Brain microvascular endothelial cell (primary cell): ENCODE data around the gene MLPH.
A peak's percentile ranks its signal among the peaks of the same experiment; 100 is the strongest.

Experiments
- DNase-seq: peaks from one replicate; pipeline ENCODE4 v3.0.0-alpha.2; 2020
- H3K27ac ChIP-seq: fragments of 250-450 bp; sonication (Bioruptor Pico); 2 replicates; pipeline ENCODE4 v1.5.1; 2020; ENCODE audit warnings: mild to moderate bottlenecking, moderate library complexity
- H3K27me3 ChIP-seq: fragments of 250-450 bp; sonication (Bioruptor Pico); replicated peaks from 2 replicates; pipeline ENCODE4 v1.5.1; 2020; ENCODE audit warnings: mild to moderate bottlenecking
- H3K36me3 ChIP-seq: fragments of 250-450 bp; sonication (Bioruptor Pico); replicated peaks from 2 replicates; pipeline ENCODE4 v1.5.1; 2020; ENCODE audit warnings: mild to moderate bottlenecking
- H3K4me3 ChIP-seq: 2 replicates; pipeline ENCODE4 v1.5.1; 2011; ENCODE audit warnings: low read depth, mild to moderate bottlenecking, control low read depth, low read length, moderate library complexity
- in situ Hi-C: cut with HindIII; loops from 2 replicates; pipeline ENCODE4 v1.10.0; 2017; ENCODE audit warnings: low sequenced_read_pairs, low pct_ligation_motif_present
- TF ChIP-seq, protein P1 (sequence below): IDR thresholded peaks from 2 replicates; pipeline ENCODE4 v1.5.1; 2011; ENCODE audit warnings: low read depth, mild to moderate bottlenecking, moderate library complexity, low read length, control low read depth, inconsistent platforms; ENCODE audit errors: missing control alignments

Gene MLPH

DNA sequence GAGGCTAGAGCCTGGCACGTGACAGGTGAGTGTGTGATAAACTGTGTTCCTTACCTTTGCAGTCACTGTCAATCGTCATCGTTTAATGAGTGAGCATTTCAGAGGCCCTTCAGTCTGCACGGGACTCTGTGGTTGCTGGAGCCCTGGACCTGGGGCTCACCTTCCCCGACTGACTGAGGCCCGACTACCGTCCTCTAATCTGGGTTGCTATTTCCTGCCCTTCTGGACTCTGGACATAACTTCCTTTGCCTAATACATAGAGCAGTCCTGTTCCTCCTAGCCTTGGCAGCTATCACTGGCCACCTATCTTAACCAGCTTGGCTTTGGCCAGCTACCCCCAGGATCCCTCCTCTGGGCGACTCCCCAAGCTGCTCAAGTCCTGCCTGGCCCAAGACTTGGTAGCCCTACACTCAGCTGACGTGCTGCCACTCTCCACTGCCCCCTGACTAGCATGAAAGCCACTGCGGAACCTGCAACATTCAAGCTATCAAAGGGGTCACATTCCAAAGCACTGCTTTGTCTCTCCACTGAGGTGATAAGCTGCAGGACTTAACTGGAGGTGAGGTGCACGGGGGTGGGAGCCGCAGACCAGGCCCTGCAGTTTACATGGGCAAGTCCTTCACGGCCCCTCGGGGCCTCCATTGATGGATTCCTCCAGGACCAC is 114.5 kb downstream of the MLPH start:
- Histone ChIP-seq H3K36me3 (no peaks in the 10 kb centered on the region), H3K4me3 (no peak overlapping the region), H3K27me3 (no peaks in the 10 kb centered on the region), H3K27ac (no peak overlapping the region)
- TF ChIP-seq, protein P1, sequence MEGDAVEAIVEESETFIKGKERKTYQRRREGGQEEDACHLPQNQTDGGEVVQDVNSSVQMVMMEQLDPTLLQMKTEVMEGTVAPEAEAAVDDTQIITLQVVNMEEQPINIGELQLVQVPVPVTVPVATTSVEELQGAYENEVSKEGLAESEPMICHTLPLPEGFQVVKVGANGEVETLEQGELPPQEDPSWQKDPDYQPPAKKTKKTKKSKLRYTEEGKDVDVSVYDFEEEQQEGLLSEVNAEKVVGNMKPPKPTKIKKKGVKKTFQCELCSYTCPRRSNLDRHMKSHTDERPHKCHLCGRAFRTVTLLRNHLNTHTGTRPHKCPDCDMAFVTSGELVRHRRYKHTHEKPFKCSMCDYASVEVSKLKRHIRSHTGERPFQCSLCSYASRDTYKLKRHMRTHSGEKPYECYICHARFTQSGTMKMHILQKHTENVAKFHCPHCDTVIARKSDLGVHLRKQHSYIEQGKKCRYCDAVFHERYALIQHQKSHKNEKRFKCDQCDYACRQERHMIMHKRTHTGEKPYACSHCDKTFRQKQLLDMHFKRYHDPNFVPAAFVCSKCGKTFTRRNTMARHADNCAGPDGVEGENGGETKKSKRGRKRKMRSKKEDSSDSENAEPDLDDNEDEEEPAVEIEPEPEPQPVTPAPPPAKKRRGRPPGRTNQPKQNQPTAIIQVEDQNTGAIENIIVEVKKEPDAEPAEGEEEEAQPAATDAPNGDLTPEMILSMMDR: peak; percentile 25
- no peak for DNase-seq
- in situ Hi-C loops: no loop called here

DNA sequence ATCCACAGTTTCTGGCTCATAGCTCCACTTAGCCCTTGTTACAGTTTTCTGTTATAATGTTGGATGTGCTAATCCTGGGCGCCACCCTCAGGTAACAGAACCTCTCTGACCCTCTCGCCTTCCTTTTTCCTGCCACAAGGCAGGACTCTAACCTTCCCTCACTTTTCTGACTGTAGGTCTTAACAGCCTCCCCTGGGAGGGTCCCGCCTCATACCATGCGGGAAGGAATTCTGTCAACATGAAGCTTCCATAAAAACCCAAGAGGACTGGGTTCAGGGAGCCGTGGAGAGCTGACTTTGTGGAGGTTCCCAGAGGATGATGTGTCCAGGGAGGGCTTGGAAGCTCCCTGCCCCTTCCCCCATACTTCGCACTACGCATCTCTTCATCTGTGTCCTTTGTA is 115.4 kb downstream of the MLPH start:
- no peak for DNase-seq
- TF ChIP-seq, protein P1: no peak
- H3K27me3 ChIP-seq: no peaks in the 10 kb centered on the region
- H3K36me3 ChIP-seq: no peaks in the 10 kb centered on the region
- no peak overlapping the region for H3K4me3 ChIP-seq
- no peak overlapping the region for H3K27ac ChIP-seq
- in situ Hi-C loops: no loop called here

DNA sequence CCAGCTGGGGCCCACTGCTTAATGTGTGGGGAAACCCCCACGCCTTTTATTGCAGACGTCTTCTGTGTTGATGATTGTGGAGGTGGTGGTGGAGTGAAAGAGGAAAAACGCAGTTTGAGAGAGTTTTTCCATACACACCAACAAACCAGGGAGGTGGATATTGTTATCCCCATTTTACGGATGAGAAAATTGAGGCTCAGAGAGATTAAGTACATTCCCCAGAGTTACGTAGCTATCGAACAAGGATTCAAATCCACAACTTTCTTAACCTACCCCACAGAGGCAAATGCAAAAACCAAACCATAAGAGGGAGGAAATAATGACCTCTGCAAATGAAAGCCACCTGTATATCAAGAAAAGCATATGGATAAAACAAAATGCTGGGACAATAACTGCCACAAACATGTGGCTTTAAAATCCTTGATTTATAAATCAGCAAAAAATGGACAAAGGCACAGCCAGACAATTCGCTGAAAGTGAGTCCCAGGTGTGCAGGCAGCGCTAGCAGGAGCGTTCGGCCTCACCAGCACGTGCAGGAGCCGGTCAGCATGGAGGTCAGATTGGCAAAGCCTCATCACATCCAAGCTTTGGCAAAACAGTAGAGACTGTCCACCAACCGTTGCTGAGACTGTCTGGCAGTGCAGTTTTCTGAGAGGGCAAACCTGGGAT is 116.1 kb downstream of the MLPH start:
- no peaks in the 10 kb centered on the region for H3K27me3 ChIP-seq
- peak overlapping the region; percentile 82 for H3K27ac ChIP-seq
- no peak overlapping the region for H3K4me3 ChIP-seq
- no peaks in the 10 kb centered on the region for H3K36me3 ChIP-seq
- no peak for DNase-seq
- TF ChIP-seq, protein P1: no peak
- in situ Hi-C loops: no loop called here

DNA sequence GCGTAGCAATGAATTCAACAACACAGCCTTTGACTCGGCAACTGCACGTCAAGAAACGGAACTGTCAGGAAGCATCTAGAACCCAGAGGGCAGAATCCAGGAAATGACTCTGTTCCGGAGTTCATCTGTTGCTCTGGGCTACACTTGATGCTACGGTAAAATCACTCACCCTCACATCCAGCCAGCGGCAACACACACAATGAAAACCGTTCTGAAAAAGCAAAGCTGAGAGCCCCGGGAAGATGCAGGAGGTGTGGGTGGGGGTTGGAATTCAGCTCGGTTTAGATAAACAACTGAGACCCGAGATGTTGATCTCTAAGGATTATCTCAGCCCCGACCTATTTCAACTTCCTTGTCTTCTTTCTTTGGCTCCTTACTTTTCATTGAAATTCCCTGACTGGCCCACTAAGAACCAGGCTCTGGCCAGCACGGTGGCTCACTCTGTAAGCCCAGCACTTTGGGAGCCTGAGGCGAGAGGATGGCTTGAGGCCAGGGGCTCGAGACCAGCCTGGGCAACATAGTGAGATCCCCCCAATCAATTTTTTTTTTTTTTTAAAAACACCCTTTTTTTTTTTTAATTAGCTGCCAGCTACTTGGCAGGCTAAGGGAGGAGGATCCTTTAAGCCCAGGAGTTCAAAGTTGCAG is 116.8 kb downstream of the MLPH start:
- TF ChIP-seq, protein P1: no peak
- Histone ChIP-seq H3K36me3 (no peaks in the 10 kb centered on the region), H3K27me3 (no peaks in the 10 kb centered on the region), H3K27ac (peak overlapping the region; percentile 82), H3K4me3 (no peak overlapping the region)
- in situ Hi-C loops: no loop called here
- DNase-seq: peak; percentile 87

DNA sequence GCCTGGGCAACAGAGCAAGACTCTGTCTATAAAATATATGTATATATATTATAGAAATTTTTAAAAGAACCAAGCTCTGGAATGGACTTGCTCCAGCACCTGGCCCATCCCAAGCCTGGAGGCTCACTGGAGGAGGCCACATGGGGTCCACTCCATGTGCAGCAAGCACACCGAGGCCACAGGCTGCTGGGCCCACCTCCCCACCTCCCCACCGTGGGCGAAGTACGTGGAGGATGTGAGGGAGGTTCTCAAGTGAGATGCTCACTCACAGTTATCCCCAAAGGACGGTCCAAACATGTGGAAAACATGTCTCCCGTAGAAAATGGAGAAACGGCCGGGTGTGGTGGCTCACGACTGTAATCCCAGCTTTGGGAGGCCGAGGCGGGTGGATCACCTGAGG is 117.3 kb downstream of the MLPH start:
- in situ Hi-C loops: no loop called here
- no peak for DNase-seq
- Histone ChIP-seq H3K36me3 (no peaks in the 10 kb centered on the region), H3K4me3 (no peak overlapping the region), H3K27me3 (no peaks in the 10 kb centered on the region), H3K27ac (peak overlapping the region; percentile 82)
- TF ChIP-seq, protein P1: no peak
